ENCODE measurements around the gene LDB1.

The LDB1 gene

DNA sequence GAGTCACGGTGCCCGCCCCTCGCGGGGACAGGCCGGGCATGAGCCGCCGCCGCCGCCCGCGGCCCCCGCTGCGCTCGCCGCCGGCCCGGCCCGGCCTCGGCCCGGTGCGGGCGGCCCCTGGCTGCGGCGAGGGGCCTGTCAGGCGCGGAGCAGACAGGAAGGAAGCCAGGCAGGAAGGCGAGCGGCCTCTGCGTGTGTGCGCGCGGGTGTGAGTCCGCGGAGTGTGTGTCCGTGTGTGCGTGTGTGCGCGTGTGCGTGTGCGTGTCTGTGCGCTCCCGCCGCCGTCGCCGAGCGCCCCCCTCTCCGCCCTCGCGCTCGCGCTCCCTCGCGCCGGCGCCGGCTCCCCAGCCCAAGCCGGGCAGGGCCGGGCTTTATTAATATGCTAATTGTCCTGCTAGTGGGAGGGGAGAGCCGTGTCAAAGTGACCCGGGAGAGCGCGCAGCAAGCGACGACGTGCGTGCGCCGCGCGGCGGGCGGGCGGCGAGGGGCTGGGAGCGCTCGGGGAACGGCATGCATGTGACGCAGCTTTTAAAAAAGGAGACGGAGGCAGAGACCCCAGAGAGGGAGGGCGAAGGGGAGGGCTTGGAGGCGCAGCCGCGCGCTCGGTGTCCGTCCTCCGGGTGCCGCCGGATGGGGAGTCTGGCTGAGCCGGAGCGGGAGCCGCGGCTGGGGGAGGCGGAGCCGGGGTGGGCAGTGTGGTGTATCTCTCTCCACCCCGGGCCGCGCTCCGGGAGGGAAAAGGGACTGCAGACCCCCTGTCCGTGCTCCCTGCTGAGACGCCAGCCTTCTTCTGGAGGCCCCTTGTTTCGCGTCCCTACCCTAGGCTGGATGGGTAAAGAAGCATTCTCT lies at the start of gene LDB1:
TSS of gene LDB1 (minus strand) at position 227 of the 849 bp plus-strand sequence. CDS start 258 bp downstream, outside the sequence.
- DNase-seq = no peak

- DNase-seq = no peak
These were observed 47.7 kb upstream of the LDB1 start for GRCh38 chr10:102167861-102168260.

DNA sequence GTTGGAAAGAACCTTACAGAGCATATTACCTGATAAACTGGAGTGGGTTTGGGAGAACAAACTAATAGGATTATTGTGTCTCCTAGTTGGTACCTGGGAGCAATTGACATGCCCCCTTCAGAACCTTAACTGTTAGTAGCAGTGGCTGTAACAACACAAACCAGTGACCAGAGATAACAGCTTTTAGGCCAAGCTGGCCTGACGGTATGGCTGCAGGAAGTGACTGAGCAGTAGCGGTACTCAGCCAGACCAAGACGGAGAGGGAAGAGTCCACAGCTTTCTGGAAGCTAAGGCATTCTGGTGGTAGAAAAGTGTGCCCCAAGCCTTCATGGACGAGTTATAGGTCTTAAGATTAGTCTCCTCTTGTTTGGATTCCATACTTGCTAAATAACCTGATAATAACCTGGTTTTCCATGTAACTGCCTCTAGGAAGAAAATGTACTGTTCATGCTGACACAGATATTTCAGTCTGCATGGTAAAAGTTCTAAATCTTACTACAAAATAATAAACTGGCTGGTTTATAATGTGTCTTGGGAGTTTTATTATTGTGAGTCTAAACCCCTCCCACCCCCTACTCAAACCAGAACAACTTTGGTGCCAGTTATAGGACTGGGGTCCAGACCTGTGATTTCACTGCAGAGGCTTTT lies 43.3 kb upstream of the LDB1 start:
- DNase-seq = no peak

DNA sequence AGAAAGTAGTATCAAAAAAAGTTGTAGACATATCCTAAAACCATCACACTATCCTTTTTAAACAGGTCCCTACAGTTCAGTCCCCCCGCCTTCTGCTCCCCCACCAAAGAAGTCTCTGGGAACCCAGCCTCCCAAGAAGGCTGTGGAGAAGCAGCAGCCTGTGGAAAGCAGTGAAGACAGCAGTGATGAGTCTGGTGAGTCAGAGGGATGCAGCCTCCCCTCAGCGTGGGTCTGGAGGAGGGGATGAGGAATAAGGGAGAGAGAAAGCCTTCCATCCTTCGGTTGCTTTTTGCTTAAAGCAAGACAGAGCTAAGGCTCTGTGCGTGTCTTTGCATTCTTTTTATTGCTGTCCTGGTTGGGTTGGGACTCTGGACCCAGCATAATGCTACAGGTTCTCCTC lies 39.7 kb upstream of the LDB1 start:
- no peak for DNase-seq

DNA sequence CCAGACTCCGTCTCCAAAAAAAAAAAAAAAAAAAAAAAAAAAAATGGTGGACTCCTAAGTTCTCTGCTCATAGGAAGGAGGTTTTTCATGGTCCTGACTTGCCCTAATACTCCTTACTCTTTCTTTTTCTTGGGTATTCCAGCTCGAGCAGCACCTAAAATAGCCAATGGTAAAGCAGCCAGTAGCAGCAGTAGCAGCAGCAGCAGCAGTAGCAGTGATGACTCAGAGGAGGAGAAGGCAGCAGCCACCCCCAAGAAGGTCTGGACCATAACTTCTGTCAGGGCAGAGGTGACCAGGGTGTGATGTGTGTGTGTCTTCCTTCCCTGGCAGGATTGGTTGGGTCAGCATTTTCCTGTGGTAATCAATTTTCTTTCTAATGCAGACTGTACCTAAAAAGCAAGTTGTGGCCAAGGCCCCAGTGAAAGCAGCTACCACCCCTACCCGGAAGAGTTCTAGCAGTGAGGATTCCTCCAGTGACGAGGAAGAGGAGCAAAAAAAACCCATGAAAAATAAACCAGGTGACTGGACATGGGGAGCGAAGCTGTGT lies 39.0 kb upstream of the LDB1 start:
- DNase-seq = no peak

DNA sequence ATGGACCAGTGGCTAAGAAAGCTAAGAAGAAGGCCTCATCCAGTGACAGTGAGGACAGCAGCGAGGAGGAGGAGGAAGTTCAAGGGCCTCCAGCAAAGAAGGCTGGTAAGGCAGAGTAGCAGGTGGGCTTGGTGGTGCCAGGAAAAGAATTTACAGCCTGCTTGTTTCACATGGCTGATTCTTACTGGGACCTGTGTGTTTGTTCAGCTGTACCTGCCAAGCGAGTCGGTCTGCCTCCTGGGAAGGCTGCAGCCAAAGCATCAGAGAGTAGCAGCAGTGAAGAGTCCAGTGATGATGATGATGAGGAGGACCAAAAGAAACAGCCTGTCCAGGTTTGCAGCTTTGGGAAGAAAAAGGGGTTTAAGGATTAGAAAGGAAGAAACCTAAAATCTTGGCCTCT lies 37.1 kb upstream of the LDB1 start:
- DNase-seq = no peak

GRCh38 chr10:102154466-102155116 lies 34.4 kb upstream of the LDB1 start:
- DNase-seq = no peak

DNA sequence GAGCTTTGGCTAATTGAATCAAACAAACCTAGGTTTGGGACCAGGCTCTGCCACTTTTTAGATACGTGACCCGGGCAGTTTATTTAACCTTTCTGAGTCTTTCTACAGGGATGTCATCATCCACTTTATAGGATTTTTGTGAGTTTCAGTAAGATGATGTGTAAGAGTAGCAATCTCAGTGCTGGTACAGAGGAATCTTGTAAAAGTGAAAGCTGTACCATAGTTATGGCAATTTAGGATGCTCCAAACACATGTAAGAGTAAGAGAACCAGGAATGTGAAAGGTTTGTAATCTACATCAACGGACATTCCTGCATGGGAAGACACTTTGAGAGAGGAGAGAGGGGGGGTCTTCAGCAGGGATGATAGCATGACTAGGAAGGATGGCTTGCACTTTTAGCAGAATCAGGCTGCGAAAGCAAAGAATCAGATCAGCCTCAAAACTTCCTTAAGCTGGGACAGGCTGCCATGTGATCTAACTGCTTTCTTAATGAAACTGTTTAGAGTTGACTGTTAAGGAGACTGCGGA lies 33.0 kb upstream of the LDB1 start:
- DNase-seq = no peak

DNA sequence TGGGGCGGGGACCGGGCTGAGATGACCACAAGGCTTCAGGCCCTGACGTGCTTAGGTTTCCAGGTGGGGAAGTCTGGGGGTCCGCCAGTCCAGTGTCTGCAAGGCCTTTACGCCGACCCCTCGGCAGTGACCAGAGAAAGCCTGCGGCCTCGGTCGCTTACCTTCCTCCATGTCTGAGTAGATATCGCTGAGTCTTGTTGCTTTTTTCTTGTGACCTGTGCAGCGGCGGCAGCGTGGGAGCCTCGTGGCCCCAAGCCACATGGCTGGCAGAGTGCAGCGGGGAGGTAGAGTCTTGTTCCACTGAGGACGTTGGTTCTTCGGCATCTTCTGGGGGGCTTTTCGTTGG lies 32.4 kb upstream of the LDB1 start:
- no peak for DNase-seq

DNA sequence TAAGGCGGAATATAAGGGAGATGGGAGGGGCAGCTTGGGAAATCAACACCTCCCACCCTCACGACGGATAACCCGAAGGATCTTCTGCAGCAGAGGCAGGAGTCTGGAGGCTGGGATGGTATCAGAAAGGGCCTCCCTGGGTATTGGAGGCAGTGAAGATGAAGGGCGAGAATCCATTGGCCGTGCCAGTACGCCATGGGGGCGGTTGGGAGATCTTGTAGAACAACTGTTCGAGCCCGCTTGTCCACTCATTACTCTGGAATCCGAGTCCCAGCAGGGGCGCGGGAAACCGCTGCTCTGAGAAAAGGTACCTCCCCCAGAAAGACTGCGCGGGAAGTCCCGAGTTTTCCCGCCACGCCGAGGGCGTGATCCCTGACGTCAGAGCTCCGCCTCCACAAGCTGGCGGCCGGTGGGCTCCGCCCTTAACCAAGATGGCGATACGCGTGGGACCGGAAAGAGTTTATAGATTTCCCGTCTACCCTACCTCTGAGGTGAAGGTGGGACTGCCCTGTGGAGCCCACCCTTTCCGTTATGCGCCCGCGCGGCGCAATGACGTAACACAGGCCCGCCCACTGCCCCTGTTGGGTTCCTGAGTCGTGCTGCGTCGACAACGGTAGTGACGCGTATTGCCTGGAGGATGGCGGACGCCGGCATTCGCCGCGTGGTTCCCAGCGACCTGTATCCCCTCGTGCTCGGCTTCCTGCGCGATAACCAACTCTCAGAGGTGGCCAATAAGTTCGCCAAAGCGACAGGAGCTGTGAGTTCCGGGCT lies 31.8 kb upstream of the LDB1 start, which contains the start of gene NOLC1:
TSS of gene NOLC1 (plus strand) at position 616 of the 771 bp plus-strand sequence. CDS start at position 638, 22 bp downstream.
- peak; percentile 96 for DNase-seq

DNA sequence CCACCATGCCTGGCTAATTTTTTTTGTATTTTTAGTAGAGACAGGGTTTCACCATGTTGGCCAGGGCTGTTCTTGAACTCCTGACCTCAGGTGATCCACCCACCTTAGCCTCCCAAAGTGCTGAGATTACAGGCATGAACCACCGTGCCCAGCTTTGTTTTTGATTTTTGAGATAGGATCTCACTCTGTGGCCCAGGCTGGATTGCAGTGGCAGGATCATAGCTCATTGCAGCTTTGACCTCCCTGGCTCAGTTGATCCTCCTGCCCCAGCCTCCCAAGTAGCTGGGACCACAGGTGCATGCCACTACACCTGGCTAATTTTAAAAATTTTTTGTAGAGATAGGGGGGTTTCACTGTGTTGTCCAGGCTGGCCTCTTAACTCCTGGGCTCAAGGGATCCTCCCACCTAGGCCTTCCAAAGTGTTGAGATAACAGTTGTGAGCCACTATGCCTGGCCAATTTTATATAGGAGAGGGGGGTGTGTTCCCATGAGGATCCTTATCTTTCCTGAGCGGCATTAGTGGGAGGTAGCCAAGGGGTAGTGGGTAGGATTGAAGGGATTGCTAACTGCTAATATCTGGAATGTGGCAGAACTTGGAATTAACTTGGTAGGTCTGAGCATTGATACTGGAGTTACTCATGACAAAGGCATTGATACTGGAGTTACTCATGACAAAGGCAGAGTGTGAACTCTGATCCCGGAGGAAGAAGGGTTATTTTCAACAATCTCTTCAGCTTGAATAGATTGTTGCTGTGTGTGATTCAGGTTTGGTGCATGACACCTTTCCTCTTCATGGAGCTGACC lies 31.0 kb upstream of the LDB1 start:
- no peak for DNase-seq

DNA sequence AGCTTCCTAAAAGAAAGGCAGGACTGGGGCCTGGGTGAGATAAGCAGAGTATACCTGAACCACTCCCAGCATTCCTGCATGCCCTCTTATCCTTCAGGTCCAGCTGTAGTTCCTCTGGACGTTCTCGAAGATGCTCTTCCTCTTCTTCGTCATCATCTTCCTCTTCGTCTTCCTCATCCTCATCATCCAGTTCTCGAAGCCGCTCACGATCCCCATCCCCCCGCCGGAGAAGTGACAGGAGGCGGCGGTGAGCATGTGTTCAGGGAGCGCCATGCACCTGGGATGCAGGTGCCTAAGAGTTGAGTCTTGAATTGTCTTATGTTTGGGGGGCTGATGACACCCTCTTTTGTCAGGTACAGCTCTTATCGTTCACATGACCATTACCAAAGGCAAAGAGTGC lies 28.1 kb upstream of the LDB1 start:
- no peak for DNase-seq

DNA sequence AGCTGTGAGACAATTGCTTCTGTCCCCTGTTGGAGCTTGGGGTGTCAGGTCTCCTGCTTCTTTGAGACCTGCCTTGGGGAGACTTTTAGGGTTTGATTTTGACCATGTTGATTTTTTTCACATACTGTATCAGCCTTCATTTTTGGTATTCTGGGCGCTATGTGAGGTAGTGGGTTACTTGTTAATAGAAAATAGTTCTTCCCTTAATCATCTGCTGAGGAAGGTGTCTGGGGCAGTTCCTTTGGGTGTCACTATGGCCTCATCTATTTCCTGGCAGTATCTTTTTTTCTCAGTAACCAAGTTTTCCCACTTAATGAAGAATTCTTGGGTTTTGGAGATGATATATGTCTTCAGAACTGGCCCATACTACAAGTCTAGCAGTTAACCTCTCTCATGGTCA lies 27.4 kb upstream of the LDB1 start:
- no peak for DNase-seq

DNA sequence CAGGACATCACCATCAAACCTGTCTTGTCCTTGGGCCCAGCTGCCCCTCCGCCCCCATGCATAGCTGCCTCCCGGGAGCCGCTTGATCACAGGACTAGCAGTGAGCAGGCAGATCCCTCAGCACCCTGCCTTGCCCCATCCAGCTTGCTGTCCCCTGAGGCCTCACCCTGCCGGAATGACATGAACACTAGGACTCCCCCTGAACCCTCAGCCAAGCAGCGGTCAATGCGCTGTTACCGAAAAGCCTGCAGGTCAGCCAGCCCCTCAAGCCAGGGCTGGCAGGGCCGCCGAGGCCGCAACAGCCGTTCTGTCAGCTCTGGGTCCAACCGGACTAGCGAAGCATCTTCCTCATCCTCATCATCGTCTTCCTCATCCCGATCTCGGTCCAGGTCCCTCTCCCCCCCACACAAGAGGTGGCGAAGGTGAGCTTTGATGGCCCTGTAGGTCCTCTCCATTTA lies 26.8 kb upstream of the LDB1 start:
- DNase-seq = no peak

GRCh38 chr10:102141583-102142107 lies 21.5 kb upstream of the LDB1 start:
- DNase-seq = no peak

DNA sequence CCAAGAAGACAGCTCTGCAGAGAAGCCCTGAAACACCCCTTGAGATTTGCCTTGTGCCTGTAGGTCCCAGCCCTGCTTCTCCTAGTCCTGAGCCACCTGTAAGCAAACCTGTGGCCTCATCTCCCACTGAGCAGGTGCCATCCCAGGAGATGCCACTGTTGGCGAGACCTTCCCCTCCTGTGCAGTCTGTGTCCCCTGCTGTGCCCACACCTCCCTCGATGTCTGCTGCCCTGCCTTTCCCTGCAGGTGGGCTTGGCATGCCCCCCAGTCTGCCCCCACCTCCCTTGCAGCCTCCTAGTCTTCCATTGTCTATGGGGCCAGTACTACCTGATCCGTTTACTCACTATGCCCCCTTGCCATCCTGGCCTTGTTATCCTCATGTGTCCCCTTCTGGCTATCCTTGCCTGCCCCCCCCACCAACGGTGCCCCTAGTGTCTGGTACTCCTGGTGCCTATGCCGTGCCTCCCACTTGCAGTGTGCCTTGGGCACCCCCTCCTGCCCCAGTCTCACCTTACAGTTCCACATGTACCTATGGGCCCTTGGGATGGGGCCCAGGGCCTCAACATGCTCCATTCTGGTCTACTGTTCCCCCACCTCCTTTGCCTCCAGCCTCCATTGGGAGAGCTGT lies 20.9 kb upstream of the LDB1 start:
- no peak for DNase-seq

DNA sequence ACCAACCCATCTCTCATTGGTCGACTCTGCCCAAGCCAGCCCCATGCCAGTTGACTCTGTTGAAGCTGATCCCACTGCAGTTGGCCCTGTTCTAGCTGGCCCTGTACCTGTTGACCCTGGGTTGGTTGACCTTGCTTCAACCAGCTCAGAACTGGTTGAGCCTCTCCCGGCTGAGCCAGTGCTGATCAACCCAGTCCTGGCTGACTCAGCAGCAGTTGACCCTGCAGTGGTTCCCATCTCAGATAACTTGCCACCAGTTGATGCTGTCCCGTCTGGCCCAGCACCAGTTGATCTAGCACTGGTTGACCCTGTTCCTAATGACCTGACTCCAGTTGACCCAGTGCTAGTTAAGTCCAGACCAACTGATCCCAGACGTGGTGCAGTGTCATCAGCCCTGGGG lies 20.1 kb upstream of the LDB1 start:
- no peak for DNase-seq

GRCh38 chr10:102139281-102140110 lies 19.3 kb upstream of the LDB1 start:
- no peak for DNase-seq

DNA sequence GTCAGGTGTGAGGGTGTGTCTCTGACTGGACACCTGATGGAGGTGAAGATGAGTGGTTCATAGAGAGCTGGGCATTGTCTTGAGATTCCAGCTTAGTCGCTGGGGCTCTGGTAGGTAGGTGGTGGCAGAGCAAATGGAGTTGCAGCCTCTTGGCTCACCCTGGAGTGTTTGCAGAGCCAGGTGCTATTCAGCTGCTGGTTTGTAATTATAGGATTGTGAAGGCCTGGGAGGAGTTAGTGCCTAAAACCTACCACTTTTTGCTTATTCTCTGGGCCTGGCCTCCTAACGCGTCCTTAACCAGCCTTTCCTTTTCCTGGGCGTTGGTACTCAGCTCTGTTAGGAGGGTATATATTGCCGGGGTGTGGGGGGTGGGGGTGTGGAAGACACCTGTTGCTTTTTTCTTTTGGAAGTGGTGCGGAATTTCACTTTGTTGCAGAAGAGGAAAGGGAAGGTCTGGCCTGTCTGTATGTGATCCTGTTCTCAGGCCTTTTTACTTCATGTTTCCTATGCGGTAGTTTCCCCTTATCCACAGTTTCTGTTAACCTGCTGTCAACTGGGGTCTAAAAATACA lies 15.9 kb upstream of the LDB1 start:
- DNase-seq = no peak
